PFSK-1 (cell line): Measurements from ENCODE around the gene TRAPPC6A.

Source experiments
- FOXP2 ChIP-seq: optimal IDR thresholded peaks from 2 replicates; pipeline ENCODE3; 2011; ENCODE audit warnings: borderline replicate concordance, control low read depth, inconsistent platforms; ENCODE audit not compliant: insufficient read depth; ENCODE audit errors: extremely low read length, extremely low read depth
- POLR2AphosphoS5 ChIP-seq: IDR thresholded peaks from 2 replicates; pipeline ENCODE4 v1.6.1; 2012; ENCODE audit warnings: low read depth, mild to moderate bottlenecking, control low read depth, low read length, moderate library complexity
- REST ChIP-seq, 2 experiments: IDR thresholded peaks; 2 replicates each; pipeline versions ENCODE4 v1.6.1 to v1.8.0; 2011 to 2012; ENCODE audit warnings: low read depth in 2 of 2, low read length in 2 of 2, control low read depth in 1 of 2, inconsistent platforms in 1 of 2, mild to moderate bottlenecking in 1 of 2, moderate library complexity in 1 of 2; ENCODE audit not compliant: insufficient read depth in 1 of 2
- SIN3A ChIP-seq: IDR thresholded peaks from 2 replicates; pipeline ENCODE4 v1.6.1; 2012; ENCODE audit warnings: mild to moderate bottlenecking, low read length, moderate library complexity, borderline replicate concordance; ENCODE audit not compliant: insufficient read depth
- TAF1 ChIP-seq: IDR thresholded peaks from 2 replicates; pipeline ENCODE4 v1.6.1; 2012; ENCODE audit warnings: low read length, control low read depth, borderline replicate concordance; ENCODE audit not compliant: insufficient read depth

TRAPPC6A gene

GRCh38 chr19:45113628-45114027, 64.4 kb downstream of the TRAPPC6A start:
- TF ChIP-seq POLR2AphosphoS5 (no peak), TAF1 (no peak), SIN3A (no peak), REST (IDR thresholded peaks at IDR 0.05; ENCODE audit: insufficient read depth in 1 of 2, low read depth in 2 of 2, low read length in 2 of 2) (no peak), FOXP2 (no peak)
